D721Med (cell line): Measurements from ENCODE around the gene RTEL1.

Source experiments
- DNase-seq: peaks from one replicate; pipeline ENCODE4 v3.0.0; 2011; ENCODE audit warnings: low spot score; ENCODE audit not compliant: insufficient read length
- FAIRE-seq: peaks from 2 replicates; lab custom pipeline; 2011; peaks lifted over from hg19 to GRCh38; lab: Jason Lieb, UNC
- TF ChIP-seq, protein P1 (sequence below): IDR thresholded peaks from 2 replicates; pipeline ENCODE4 v1.5.1; 2012; ENCODE audit warnings: mild to moderate bottlenecking, control low read depth; ENCODE audit not compliant: insufficient read depth; ENCODE audit errors: missing control alignments

The RTEL1 gene

DNA sequence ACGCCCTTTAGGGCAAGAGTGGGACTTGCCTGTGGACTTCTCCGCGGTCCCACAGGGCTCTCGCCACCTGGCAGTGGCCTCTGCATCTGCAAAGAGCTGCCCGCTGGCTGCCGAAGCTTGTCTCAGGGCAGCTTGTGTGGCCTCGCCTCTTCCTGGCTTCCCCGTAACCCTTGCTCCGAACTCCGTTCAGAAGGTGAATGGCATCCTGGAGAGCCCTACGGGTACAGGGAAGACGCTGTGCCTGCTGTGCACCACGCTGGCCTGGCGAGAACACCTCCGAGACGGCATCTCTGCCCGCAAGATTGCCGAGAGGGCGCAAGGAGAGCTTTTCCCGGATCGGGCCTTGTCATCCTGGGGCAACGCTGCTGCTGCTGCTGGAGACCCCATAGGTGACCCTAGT, 3.0 kb downstream of the RTEL1 start:
- FAIRE-seq (no peak), DNase-seq (no peak)
- TF ChIP-seq, protein P1, sequence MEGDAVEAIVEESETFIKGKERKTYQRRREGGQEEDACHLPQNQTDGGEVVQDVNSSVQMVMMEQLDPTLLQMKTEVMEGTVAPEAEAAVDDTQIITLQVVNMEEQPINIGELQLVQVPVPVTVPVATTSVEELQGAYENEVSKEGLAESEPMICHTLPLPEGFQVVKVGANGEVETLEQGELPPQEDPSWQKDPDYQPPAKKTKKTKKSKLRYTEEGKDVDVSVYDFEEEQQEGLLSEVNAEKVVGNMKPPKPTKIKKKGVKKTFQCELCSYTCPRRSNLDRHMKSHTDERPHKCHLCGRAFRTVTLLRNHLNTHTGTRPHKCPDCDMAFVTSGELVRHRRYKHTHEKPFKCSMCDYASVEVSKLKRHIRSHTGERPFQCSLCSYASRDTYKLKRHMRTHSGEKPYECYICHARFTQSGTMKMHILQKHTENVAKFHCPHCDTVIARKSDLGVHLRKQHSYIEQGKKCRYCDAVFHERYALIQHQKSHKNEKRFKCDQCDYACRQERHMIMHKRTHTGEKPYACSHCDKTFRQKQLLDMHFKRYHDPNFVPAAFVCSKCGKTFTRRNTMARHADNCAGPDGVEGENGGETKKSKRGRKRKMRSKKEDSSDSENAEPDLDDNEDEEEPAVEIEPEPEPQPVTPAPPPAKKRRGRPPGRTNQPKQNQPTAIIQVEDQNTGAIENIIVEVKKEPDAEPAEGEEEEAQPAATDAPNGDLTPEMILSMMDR, result no peak

DNA sequence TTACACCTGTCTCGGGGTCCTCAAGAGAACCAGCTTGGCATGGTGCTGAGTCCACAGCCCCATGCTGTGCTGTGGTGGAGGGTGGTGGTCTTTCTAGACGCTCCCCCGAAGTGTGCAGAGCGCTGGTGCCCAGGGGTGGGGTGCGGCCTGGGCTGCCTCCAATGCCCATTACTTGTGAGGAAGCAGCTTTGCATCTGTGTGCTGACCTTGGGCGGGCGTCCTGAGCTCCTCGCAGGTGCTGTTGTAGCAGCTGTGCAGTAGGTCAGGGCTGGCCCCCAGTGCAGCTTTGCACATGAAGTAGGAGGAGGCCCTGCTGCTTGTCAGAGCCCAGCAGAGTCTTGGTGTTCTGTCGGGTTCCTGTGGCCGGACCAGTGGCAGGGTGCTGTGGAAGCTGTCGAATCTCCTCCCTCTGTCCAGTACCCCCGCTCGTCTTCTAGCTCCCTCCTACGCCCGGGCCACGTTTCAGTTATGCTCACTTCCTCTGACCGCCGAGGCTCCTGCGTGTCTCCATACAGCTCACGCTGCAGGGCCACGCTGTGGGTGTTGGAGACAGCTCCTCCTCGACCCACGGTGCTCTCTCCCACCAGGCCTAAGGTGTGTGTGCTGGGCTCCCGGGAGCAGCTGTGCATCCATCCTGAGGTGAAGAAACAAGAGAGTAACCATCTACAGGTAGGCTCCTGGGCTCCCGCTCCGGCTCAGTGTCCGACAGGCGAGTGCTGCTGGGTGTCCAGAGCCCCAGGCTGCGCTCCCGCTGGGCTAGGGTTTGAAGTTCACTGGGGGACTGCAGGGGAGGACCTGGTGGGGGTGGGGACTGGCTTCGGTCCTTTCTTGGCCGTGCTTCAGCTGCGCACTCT, 4.1 kb downstream of the RTEL1 start:
- DNase-seq (no peak), FAIRE-seq (no peak)
- TF ChIP-seq, protein P1, result no peak

DNA sequence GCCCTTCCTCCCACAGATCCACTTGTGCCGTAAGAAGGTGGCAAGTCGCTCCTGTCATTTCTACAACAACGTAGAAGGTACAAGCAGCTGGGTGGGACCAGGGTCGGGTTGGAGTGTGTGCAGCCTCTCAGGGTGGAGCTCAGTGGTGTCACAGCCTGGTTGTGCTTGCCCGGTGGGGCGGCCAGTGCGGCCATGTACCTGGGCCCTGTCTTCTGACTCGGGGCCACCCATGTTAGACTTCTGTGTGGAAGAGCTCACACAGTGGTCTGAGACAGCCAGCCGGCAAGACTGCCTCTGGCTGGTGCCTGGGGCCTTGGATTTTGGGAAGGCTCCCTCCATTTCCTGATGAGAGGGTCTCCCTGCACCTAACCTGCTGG, 4.7 kb downstream of the RTEL1 start:
- FAIRE-seq (no peak), DNase-seq (no peak)
- TF ChIP-seq, protein P1, result no peak

DNA sequence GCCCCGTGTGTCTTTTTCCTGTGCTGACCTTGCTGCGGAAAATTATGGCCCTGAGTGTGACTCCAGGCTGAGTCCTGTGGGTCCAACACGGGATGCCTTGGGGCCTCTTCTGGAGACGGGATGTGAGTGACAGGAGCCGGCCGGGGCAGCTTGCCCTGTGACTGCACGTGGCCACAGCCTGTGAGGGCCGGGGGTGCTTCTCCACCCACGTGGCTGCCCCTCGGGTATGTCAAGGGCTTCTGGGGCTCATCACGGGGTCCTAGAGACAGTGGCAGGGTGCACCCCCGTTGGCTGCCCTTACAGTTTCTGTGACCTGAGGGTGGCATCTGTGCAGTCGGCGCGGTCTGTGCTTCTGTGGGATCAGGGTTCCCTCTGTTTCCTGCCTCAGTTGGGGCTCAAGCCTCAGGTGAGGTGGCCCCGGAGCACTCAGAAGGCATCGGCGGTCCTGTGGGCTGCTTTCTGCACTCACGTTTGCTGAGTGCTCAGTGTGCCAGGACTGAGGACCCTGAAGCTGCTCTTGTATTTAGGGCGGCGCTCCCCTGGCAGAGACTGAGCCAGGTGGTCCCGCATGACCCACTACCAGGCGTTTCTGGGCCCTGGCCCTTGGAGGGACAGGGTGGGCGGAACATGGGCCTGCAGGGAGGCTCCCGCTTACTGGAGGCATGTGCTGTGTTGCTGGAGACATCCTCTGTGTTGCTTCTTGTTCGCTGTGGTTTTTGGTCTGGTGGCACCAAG, 5.4 kb downstream of the RTEL1 start:
- TF ChIP-seq, protein P1, result no peak
- FAIRE-seq (no peak), DNase-seq (no peak)

DNA sequence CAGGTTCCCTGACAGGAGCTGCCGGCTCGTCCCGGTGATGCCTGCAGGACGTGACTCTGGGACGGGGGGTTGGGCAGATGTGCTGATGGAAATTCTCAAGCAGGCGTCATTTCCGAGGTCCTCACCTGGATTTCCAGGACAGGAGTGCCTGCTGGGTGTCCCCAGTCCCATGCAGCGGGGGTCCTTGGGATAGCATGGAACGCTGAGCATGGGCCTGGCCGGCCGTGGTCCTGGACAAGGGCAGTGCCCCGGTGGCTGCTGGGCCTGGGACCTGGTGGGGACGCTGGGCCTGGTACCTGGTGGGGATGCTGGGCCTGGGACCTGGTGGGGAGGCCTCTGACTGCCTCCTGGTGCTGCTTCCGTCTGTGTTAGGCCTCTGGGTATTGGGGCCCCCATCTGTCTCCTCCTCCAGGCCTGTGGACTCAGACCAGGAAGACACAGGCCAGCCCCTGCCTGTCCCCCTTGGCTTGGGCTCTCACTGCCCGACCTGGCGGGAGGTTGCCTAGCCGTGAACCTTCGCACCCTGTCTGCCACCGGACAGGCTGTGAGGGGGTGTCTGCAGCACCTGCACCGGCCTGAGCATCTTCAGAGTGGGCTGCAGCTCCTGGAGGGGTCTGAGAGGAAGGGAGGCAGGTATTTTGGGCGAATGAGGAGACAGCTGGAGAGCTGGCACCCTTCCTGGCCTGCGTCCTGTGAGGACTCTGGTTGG, 6.2 kb downstream of the RTEL1 start:
- no peak for DNase-seq
- no peak for FAIRE-seq
- TF ChIP-seq, protein P1, result no peak

DNA sequence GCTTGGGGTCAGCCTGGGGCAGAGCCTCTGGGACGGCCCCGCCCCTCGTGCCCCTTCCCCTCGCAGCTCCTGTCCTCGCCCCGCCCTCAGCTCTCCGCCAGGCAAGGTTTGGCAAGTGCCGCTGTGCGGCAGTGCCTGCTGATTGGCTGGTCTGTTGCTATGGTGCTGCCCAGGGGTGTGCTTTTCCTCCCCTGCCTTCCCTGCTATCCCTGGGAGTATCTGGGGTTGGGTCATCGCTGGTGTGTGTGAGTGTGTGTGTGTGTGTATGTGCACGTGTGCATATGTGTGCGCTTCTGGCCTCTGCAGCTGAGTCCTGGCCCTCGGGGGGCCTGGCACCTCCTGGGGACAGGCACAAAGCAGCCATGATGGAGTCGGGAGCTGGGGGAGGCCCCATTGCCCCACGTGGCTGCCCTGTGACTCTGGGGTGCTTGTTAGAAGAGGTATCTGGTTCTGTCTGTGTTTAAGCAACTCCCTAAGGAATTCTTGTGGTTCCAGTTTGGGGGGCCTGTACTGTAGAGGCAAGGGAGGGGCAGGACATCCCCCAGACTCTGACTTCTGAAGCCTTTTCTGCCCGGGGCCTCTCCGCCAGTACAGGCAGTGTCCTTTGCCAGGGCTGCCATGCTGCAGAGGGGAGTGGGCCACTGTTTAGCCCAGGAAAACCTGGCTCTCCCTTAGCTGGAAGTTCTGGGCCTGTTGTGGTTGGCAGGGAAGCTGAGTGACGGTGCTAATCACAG, 6.9 kb downstream of the RTEL1 start:
- DNase-seq (no peak), FAIRE-seq (no peak)
- TF ChIP-seq, protein P1, result no peak
